ENCODE measurements around the gene UBALD2.
"Not testable (repeated sequence)": the region's sequence is repeated elsewhere in the genome, so short reads cannot be mapped to it uniquely, and the experiment has no call there.

UBALD2 gene

DNA sequence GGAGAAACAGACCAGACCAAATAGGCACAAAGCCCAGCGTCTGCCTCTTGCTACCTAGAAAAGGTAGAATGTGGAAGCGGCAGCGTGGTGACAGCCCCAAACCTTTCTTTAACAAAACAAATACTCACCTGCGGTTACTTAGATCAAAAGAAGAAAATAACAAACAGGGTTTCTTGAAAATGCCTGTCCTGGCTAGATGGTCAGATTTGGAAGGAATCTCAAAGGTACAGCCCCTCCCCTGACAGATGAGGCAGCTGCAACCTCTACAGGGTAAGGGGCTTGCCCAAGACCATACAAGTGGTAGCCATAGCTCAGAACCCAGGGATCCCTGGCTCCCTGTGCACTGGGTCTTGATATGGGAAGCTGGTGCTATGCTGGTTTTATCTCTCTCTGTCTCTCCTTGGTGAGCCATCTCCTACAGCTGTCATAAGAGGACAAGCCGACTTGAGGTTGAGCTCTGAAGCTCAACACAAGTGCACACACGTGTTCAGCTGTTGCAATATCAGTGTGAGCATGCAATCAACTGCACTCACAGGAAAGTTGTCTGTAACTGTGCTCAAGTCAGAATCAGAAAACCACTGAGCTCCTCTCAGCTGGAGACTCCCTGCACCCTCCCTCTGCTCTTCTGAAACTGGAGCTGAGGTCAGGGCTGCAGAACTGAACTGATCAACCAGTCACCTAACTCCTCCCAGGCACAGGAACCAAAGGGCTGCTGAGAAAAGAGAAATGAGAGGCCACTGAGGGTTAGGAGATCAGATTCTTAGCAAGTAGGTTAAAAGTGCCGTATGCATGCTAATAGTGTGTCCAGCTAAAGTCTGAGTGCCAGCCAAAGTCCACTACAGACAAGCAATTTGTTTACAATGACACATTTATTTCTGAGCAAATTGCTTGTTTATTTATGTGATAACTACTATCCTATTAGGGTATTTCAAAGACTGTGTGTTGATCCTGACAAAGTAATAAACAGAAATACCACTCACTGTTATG lies 18.8 kb upstream of the UBALD2 start:
- no peak for DNase-seq

DNA sequence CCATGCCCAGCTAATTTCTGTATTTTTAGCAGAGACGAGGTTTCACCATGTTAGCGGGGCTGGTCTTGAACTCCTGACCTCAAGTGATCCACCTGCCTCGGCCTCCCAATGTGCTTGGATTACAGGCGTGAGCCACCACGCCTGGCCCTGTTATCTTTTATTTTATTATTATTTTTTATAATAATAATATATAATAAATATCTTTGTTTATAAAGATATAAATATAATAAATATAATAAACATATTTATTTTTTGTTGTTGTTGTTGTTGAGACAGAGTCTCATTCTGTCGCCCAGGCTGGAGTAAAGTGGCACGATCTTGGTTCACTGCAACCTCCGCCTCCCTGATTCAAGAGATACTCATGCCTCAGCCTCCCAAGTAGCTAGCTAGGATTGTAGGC lies 17.8 kb upstream of the UBALD2 start:
- no peak for DNase-seq

DNA sequence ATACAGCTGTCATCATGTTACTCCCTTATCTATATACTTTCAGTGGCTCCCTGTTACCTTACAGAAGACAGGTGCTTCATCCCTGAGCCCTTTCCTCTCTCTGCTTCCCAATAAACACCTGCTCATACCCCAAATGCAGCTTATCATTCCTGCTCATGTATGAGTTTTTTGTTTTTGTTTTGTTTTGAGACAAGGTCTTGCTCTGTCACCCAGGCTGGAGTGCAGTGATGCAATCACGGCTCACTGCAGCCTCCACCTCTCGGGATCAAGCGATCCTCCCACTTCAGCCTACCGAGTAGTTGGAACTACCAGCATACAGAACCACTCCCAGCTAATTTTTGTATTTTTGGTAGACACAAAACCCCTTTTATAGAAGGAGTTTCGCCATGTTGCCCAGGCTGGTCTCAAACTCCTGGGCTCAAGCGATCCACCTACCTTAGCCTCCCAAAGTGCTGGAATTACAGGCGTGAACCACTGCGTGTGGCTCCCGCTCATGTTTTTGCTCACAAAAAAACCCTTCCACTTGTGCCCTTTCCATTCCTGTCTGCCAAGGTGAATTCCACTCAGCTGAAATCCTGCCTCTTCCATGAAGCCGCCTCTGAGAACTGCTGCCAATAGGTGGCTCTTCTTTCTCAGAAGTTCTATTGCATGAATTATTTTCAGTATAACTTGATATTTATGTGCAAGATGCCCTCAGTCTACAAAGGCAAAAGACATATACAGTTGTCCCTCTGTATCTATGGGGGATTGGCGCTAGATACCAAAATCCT lies 16.9 kb upstream of the UBALD2 start:
- no peak for DNase-seq

DNA sequence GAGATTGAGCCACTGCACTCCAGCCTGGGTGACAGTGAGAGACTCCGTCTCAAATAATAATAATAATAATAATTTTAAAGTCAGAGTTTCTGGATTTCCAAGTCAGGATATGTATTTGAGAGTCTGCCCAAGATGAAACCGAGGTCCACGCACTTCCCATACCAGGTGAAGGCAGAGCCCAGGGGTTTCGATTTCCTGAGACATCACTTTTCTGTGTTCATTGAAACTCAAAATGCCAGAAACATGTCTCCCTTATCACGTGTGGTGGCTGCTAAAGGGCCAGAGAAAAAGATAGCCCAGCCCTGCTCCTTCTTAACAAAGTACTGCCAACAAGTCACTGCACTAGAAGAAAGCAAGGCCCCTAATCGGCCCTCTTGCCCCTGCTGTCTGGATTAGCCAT lies 15.0 kb upstream of the UBALD2 start:
- DNase-seq: no peak

DNA sequence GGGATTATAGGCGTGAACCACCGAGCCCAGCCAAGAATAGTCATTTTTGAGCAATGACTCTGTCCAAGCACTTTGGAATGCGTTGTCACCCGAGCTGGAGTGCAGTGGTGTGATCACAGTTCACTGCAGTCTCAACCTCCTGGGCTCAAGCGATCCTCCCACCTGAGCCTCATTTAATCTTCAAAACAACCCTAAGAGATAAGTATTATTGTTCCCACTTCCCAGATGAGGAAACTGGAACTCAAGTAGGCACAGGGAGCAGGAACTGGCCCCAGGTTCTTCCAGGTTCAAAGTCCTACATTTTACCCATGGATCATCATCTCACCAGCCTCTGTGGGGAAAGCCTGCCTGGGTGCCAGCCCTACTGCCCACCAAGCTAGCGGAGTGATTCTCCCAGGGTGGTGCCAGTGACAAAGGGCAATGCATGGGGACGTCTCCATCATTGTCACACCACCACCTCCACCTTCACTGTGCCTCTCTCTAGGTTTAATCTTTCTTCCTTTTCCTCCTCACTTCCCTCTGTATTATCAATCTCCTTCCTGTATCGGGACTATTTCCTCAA lies 13.6 kb upstream of the UBALD2 start:
- no peak for DNase-seq

DNA sequence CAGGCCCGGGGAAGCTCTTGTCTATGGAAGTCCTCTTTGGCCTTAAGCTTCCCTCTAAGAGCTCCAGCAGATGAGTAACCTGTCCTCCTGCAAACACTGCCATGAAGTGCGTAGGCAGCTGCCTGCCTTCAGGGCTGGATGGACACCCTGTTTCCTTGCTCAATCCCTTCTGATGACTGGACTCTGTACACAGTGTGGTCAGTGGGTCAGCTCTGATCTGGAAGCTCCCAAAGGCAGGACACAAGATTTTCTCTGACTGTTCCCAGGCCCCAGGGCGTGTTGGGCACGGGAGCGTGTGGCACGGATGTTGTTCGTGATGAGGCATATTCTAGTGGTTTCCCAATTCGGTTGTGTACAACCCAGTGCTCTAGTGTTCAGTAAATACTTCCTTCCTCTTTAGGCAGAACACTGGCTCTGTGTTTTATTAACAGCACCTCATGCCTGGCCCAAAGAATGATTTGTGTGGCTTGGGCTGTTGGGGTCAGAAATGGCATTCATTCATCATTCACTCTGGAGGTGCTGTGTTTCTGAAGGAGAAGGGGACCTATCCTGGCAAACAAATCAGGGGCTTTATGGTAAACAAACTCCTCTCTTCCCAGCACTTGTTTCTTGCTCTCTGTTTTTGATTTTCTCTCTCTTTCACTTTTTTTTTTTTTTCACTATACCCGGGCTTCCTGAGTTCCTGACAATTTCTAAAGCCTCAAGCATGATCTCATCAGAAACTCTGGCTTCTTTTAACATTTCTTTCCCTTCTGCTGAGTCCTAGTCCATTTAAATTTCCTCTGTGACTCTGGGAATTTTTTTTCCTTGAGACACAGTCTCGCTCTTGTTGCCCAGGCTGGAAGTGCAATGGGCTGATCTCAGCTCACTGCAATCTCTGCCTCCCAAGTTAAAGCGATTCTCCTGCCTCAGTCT lies 12.9 kb upstream of the UBALD2 start:
- no peak for DNase-seq

DNA sequence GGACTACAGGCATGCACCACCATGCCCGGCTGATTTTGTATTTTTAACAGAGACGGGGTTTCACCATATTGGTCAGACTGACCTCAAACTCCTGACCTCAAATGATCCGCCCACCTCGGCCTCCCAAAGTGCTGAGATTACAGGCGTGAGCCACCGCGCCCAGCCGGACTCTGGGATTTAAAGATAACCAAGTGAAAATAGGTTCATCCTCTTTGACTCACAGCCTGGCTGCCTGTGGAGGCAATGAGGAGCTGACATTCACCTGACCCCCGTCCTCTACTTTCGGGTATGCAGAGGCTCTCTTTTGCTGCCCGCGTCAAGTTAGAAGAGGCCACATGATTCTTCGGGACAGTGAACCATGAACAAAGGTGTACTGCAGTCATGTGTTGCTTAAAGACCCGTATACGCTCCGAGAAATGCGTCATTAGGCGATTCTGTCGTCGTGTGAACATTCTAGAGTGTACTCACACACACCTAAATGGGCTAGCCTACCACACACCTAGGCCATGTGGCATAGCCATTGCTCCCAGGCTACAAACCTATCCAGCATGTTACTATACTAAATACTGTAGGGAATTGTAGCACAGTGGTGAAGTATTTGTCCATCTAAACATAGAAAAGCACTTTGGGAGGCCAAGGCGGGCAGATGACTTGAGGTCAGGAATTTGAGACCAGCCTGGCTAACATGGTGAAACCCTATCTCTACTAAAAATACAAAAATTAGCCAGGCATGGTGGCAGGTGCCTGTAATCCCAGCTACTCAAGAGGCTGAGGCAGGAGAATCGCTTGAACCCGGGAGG lies 12.0 kb upstream of the UBALD2 start:
- not testable (repeated sequence) for DNase-seq

DNA sequence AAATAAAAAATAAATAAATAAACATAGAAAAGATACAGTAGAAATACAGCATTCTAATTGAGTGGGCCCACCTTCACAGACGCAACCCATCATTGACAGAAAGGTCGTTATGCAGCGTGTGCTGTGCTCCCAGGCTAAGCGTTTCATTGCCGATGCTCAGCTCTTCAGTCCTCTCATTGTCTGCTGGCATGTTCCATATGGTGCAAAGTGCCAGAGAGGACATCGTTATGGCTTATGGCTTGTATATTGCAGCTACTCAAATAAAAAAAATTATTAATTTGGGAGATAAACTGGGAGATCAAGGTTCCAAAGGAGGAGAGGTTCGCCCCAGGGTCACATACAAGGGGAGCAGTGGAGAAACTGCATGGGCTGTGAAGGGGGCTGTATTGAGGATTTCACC lies 11.3 kb upstream of the UBALD2 start:
- no peak for DNase-seq

DNA sequence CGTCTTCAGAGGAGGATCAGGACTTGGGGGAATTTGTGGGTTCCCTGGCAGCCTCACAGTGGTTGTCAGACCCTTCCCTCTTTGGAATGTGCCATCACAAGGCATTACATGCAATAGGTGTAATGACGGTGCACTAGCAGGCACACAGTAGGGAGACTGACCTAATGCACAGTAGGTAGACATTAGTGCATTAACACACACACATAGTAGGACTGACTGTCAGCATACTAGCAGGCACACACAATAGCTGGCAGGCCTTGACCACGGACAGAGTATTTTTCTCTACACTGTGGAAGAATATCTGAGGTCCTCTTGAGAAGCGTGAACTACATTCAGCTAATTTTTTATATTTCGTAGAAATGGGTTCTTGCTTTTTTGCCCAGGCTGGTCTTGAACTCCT lies 10.9 kb upstream of the UBALD2 start:
- no peak for DNase-seq

DNA sequence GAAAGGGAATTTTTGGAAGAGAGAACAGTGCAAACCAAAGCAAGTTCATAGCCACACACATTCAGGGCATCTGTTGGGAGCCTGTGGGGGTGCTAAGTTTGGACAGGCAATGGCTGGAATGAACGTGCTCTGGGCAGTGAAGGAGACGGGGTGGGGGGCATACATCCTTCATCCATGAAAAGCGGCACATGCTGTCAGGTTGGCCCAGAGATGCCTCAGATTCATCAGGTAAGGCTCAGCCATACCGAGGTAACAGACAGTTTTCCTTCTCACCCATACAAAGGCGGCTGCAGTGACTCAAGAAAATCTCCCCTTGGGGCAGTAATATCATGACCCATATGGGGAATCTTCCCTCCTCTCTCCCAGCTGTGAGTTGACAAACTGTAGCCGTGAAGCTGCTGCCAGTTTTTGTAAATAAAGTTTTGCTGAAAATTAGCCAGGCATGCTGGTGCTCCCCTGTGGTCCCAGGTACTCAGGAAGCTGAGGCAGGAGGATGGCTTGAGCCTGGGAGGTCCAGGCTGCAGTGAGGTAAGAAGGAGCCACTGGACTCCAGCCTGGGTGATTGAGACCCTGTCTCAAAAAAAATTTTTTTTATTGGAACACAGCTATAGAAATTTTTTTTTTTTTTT lies 9.2 kb upstream of the UBALD2 start:
- DNase-seq: no peak

DNA sequence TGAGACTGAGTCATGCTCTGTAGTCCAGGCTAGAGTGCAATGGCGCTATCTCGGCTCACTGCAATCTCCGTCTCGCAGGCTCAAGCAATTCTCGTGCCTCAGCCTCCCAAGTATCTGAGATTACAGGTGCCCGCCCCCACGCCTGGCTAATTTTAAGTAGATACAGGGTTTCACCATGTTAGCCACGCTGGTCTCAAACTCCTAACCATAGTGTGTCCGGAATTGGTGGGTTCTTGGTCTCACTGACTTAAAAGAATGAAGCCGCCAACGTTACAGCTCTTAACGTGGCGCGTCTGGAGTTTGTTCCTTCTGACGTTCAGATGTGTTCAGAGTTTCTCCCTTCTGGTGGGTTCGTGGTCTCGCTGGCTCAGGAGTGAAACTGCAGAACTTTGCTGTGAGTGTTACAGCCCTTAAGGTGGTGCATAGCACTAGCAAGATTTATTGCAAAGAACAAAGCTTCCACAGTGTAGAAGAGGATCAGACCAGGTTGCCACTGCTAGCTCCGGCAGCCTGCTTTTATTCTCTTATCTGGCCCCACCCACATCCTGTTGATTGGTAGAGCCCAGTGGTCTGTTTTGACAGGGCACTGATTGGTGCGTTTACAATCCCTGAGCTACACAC lies 8.6 kb upstream of the UBALD2 start:
- DNase-seq: not testable (repeated sequence)

DNA sequence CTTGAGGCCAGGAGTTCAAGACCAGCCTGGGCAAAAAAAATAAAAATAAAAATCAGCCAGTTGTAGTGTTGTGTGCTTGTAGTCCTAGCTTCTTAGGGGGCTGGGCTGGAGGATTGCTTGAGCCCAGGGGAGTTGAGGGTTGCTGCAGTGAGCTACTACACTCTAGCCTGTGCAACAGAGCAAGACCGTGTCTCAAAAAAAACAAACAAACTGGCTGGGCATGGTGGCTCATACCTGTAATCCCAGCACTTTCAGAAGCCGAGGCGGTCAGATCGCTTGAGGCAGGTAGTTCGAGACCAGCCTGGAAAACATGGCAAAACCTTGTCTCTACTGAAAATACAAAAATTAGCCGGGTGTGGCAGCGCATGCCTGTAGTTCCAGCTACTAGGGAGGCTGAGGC lies 4.9 kb upstream of the UBALD2 start:
- DNase-seq: no peak

DNA sequence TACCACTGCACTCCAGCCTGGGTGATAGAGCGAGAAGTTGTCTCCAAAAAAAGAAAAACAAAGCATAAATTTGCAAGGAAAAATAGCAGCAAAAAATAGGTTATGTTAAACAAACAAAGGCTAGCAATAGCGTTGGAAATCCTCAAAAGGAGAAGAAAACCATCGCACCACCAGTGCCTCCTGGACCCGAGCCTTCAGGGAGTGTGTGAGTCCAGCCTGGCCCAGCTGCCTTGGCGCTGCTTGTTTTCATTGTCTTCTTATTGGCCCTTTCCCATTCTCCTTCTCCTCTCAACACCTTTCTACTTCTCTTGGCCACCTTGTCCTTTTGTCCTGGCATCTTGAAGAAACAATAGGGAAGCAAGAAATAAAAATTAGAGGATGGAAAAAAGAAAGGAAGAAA lies 4.5 kb upstream of the UBALD2 start:
- DNase-seq: no peak

DNA sequence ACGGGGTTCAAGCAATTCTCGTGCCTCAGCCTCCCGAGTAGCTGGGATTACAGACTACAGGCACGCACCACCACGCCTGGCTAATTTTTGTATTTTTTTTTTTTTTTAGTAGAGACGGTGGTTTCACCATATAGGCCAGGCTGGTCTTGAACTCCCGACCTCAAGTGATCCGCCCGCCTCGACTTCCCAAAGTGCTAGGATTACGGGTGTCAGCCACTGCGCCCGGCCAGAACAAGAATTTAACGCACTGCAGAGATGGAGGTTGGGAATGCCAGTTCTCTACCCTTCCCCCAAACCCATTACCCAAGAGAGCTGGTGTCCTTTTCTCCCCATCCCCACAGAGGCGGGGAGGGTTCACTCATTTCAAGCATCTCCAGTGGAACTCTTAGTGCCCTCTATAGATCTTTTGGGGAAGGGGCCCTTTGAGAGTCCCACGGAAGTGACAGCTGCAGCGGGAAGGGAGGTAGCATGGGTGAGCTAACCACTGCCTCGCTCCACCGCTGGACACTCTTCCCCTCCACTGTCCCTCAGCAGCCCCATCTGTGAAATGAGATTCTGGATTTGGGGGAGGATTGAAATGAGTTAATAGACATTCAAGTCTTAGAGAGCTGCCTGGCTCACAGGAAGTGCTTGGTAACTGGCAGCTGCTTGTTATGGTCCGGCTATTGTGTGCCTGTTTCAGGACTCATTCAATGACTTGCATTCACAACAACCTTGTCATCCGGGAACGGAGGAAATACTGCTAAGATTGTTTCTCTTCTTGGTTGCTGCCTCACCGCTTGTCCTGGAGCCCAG lies 3.5 kb upstream of the UBALD2 start:
- peak; percentile 60 for DNase-seq

DNA sequence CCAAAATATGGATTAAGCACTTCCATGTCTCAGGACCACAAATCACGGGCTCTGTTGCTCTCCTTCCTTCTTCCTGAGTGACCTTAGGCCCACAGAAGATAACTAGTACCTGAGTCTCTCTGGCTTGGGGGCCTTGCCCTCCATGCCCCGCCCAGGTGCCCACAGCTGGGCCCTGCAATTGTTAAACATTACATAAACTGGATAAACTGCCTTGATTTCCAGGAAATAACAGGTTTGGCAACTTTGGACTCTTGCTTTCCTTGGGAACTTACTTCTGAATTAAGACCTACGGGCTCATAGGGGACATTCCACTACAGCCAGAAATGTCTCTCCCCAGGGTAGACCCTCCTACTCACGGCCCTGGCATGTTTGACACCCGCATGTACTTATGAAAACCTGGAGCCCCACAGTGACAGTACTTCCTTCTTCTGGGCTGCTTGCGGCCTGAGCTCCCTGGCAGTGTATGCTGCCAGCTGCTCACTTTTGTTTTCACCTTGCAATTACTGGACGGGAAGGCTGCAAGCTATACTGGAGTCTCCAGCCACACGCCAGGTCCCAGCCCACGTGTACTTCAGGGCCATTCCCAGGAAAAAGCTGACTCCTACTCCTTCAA lies 2.3 kb upstream of the UBALD2 start:
- DNase-seq: no peak

DNA sequence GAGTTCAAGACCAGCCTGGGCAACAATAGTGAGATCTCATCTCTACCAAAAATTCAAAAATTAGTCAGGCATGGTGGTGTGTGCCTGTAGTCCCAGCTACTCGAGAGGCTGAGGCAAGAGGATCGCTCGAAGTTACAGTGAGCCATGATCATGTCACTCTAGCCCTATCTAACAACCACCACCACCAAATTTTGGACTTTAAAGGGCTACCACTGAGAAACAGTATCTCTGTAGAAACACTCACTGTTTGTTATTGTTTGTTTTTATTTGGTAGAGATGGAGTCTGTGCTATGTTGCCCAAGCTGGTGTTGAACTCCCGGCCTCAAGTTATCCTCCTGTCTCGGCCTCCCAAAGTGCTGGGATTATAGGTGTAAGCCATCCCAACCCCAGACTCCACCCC lies 1.3 kb upstream of the UBALD2 start:
- DNase-seq: no peak

DNA sequence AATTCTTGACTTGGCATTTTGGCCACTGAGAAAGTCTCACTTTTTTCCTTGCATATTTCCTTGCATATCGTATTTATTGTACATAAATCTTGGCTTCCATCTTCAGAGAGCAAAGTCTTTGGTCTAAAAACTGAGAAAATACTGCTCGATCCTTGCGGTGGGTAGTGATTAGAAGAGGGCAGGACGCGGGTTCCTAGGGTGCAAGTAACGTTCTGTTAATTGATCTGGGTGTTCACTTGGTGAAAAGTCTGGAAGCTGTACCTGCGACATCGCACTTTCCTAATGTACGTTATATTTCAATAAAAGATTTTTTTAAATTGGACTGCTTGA lies 758 bp upstream of the UBALD2 start:
- no peak for DNase-seq

DNA sequence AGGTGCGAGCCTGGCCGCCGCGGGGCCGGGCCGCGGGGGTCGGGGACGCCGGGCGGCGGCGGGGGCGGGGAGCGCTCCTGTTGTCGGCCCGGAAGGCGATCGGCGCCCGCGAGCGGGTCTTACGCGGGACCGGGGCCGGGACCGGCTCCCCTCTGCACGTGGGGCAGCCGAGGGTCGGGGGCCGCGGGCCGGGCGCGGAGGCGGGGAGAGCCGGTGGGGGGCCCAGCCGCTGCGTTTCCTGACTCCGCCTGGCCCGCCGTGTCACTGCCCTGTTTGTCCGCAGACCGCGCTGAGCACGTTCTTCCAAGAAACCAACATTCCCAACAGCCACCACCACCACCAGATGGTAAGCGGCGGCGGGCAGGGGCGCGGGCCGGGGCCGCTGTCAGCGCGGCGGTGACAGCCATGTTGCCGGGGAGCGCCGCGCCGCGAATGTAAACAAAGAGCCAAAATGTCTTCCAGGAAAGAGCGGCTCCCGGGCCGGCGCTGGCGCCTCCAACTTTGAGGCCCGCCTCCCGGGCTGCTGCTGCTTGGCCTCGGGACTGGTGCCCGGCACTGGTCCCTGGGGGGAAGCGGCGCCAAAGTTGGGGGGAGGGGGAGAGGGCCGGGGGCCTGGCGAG lies 586 bp downstream of the UBALD2 start:
- DNase-seq: peak; percentile 54

Data from fibroblast of skin of back (primary cell).